GM21528 (cell line): Measurements from ENCODE around the gene MACROD2.
"Not testable (repeated sequence)": the region's sequence is repeated elsewhere in the genome, so short reads cannot be mapped to it uniquely, and the experiment has no call there.

Source experiments
- ATAC-seq: cut with Tn5 transposase; IDR thresholded peaks from one replicate; pipeline ENCODE4 v1.9.1; 2021; ENCODE audit warnings: mild to moderate bottlenecking, moderate library complexity; ENCODE audit not compliant: unreplicated experiment, low FRiP score

Gene MACROD2

DNA sequence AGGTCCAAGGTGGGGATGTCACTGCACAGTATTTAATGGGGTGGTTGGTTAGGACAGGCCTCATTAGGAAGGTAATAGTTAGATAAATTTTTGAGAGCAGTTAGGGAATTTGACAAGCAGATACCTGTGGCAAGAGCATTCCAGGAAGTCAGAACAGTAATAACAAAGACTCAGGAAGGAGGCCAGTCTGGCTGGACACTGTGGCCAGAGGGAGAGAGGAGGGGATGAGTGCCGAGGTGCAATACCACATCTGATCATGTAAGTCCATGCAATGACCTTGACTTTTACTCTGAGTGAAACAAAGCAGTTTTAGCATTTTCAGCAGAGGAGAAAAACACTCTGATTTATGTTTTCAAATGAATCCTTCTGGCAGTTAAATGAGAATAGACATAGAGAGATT, 1332.8 kb downstream of the MACROD2 start:
- no peak for ATAC-seq

DNA sequence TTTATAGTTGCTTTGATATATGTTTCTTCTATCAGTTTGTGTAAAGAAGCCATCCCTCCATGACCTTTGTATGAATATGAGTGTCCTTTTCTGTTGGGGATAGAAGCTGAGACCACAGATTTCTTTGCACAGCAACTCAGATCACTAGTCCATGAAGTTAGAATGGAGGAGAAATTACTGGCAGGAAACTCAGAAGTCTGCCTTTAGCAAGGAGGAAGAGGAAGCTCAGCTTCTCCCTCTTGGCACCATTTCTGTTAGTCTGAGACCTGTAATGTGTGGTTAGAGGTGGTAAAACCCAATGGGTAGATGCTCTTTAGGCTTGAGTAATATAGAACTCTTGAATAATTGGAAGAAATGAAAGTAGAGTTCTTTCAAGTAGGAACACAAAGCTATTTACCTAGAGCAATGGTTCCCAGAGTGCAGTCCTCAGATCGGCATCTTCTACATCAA, 1337.4 kb downstream of the MACROD2 start:
- peak; percentile 74 for ATAC-seq

DNA sequence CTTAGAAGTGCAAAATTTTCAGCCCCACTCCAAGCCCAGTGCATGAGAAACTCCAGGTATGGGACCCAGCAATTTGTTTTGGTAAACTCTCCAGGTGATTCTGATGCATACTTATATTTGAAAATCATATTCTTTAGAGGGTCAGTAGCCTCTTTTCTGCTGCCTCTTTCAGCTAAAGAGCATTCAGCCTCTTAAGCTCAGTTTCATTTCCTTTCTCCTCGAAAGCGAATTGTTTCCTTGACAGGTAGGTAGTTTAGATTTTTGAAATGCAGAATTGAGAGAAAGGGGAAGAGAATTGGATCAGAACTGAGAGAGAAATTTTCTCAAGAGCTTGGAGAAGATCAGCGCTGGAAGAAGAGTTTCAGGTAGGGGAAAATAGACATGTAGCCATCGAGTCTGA, 1337.9 kb downstream of the MACROD2 start:
- peak; percentile 54 for ATAC-seq

DNA sequence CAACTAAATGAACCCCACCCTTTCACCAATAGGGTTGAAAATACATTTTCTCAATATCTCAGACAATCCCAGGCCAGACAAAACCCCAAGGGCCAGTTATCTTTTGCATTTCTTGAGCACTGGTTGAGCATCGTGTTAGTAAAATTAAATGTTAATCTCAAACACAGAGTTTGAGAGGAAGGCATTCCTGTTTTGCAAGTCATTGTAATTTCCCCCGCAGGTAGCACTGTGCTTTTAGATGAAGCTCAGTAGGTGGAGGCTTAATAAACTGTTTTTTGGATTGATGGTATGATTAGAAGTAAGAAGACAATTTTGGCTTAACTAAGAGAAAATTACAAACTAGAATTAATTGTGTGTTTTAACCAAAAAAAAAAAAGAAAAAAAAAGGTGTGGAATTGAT, 1340.7 kb downstream of the MACROD2 start:
- ATAC-seq, result no peak

DNA sequence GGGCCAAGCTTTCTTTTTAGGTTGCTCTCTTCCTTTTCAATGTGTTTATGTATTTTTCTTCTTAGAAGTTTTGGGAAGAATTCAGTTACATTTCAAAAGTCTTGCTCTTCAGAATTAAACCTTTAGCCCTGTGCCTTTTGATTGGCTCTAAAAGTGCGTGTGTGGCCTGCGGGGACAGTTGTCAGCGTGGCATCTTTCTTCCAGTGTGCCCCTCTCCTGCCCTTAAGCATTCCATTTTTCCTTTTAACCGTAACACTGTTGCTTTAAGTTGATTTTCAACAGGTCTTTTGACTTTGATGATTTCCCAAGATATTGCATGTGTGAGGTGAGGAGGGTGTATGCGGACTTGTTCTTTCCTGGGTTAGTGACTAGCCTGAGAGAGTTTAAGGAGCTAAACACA, 1341.2 kb downstream of the MACROD2 start:
- no peak for ATAC-seq

GRCh38 chr20:15339264-15339663, 1343.9 kb downstream of the MACROD2 start:
- ATAC-seq, result no peak

GRCh38 chr20:15342991-15343523, 1347.7 kb downstream of the MACROD2 start:
- ATAC-seq, result no peak

DNA sequence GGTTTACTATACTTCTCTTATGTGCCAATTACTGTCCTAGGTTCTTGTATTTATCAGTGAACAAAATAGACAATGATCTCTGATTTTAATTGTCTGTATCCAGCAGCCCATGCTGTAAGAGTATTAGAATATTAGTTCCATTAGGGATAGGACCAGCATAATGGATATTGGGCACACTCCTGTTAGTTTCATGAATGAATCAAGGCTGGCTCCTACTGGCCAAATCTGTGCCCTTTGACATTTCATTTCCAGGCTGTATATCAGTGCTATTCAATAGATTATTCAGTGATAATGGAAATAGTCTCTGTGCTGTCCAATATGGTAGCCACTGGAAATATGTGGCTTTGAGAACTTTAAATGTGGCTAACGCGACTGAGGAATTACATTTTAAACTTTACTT, 1350.0 kb downstream of the MACROD2 start:
- no peak for ATAC-seq

- no peak for ATAC-seq
These were observed 1351.5 kb downstream of the MACROD2 start for GRCh38 chr20:15346657-15347280.

- ATAC-seq, result no peak
These were observed 1363.7 kb downstream of the MACROD2 start for GRCh38 chr20:15359056-15359455.

DNA sequence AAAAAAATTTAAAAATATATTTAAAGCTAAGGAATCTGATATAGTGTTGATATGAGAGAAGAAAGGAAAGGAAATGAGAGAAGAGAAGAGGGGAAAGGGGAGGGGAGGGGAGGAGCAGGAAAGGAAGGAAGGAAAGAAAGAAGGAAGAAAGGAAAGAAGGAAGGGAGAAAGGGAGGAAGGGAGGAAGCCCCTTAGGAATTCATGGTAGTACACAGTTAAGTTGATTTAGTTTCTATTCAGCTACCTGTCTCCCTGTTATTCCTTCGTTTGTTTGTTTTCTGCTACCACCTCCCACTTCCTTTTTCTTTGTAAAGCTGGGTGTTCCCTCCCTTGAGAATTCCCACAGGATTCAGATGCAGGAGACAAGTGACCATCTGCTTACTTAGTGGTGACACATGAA, 1367.5 kb downstream of the MACROD2 start:
- no peak for ATAC-seq

- no peak for ATAC-seq
These were observed 1369.5 kb downstream of the MACROD2 start for GRCh38 chr20:15364781-15365180.

DNA sequence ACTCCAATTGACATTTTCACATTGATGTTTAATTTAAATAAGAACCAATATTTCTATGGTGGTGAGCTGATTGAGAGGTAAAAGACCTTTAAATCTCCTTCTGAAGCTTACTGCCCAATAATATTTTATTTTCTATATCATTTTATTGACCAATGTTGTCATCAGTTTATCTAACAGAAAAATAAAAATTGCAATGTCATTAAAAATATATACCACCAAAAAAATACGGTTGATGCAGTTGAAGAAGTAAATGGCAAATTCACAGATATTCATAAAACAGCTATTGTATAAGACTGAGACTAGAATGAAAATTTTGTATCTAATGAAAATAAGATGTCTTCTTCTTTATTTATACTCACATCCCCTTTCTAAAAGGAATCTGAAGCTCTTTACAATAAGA, 1375.1 kb downstream of the MACROD2 start:
- ATAC-seq, result no peak

- ATAC-seq, result no peak
These were observed 1379.4 kb downstream of the MACROD2 start for GRCh38 chr20:15374682-15375081.

- no peak for ATAC-seq
These were observed 1380.5 kb downstream of the MACROD2 start for GRCh38 chr20:15375836-15376235.

DNA sequence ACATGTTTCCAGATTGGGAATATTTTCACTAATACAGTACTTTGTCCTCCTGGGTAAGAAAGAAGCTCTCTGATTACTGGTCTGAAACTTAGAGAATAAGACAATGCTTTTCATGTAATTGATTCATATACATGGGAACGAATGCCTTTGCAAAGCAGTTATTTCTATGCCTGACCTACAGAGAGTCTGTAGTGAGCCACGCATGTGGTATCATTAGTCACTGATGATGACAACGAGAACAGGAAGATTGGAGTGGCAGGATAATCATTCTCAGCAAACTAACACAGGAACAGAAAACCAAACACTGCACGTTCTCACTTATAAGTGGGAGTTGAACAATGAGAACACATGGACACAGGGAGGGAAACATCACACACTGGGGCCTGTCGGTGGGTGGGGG, 1382.3 kb downstream of the MACROD2 start:
- ATAC-seq, result not testable (repeated sequence)

GRCh38 chr20:15378151-15378550, 1382.8 kb downstream of the MACROD2 start:
- ATAC-seq, result no peak

DNA sequence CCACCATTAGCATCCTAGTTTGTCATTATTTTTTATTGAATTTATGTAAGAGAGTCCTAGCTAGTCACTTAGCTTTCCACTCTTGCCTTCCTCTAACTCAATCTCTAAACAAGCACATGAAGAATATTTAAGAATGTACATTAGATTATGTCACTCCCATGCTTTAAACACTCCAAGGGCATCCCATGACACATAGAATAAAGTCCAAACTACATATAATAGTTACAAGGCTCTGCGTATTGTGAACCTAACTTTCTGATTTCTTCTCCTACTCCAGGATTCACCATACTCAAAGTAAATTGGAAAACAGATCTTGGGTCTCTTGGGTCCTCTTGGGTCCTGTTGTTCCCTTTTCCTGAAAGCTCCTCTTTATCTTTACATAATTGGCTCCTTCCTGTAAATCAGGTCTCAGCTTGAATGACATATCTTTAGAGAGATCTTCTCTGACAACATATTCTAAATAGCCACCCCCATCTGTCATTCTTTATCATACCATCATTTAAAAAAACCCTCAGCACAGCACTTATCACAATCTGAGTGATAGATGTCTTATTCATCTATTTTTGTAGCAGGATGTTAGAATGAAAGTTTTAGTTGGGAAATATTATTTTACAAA, 1384.5 kb downstream of the MACROD2 start:
- ATAC-seq, result no peak

DNA sequence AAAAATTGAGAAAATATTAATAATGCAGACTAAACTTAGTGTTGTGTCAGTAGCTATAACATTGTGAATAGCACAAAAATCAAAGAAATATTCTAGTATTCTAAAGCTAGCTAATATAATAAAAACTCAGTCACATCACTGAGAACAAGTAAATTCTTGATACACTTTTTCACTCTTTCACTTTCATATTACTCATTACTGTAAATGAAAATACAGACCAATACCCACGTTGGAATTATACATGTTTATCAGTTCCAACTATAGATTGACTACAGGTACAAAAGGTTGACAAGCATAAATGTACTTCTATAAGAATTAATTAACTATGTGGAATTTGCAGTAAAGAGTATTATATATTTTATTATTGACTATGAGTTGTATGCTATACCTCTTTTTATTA, 1385.5 kb downstream of the MACROD2 start:
- peak; percentile 66 for ATAC-seq

- ATAC-seq, result no peak
These were observed 1391.9 kb downstream of the MACROD2 start for GRCh38 chr20:15387228-15387627.

GRCh38 chr20:15395457-15395856, 1400.1 kb downstream of the MACROD2 start:
- ATAC-seq, result no peak

- no peak for ATAC-seq
These were observed 1400.7 kb downstream of the MACROD2 start for GRCh38 chr20:15396026-15396425.
